ENCODE data around the gene FOXP2. TPM values are rescaled to one million over a fixed set of nuclear protein-coding genes. Genes with fewer than 3 reads are reported as not detected.

Gene FOXP2
- total RNA-seq, 2 donors from 2014 or later: 13.3 to 14.9 TPM

DNA sequence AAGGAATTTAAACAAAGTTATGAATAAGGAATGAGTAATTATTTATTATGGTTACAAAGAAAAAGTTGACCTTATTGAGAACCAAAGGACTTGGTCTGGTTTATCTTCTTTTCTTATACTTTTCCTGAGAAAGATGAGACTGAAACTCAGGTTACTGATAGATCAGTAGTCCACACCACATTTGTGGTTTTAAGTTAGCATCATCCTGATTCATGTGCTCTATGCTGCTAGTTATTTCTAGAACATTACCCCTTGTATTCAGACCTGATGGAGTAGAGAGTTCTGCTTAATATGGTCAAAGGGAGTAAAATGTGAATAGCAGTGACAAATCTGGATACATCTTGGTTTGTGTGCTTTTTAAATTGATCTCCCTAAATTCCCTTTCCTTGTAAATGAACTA, 63.8 kb downstream of the FOXP2 start:
- Mint-ChIP-seq H3K27me3 (ENCODE audit: insufficient read depth) (no peaks in the 10 kb centered on the region), H3K27ac (no peak overlapping the region), H3K36me3 (ENCODE audit: low read depth) (no peaks in the 10 kb centered on the region), H3K9me3 (peaks cover 3% of the 10 kb centered on the region), H3K4me3 (no peak overlapping the region), H3K4me1 (no peaks in the 10 kb centered on the region)
- Histone ChIP-seq H3K4me1 (ENCODE audit: control insufficient read depth, insufficient read depth, low read length) (no peaks in the 10 kb centered on the region), H3K9me3 (ENCODE audit: control insufficient read depth, low read length) (no peaks in the 10 kb centered on the region), H3K27ac (ENCODE audit: low read depth, low read length) (no peak overlapping the region), H3K4me3 (ENCODE audit: low read length) (no peak overlapping the region), H3K36me3 (ENCODE audit: control insufficient read depth, insufficient read depth, low read length) (no peaks in the 10 kb centered on the region), H3K27me3 (ENCODE audit: control insufficient read depth, insufficient read depth, low read length, poor library complexity, severe bottlenecking) (no peaks in the 10 kb centered on the region), H3K9ac (ENCODE audit: extremely low read depth, low read length, poor library complexity, severe bottlenecking) (no peak overlapping the region)
- TF ChIP-seq CTCF (conservative IDR thresholded peaks at IDR 0.05): no peak
- no peak for DNase-seq

DNA sequence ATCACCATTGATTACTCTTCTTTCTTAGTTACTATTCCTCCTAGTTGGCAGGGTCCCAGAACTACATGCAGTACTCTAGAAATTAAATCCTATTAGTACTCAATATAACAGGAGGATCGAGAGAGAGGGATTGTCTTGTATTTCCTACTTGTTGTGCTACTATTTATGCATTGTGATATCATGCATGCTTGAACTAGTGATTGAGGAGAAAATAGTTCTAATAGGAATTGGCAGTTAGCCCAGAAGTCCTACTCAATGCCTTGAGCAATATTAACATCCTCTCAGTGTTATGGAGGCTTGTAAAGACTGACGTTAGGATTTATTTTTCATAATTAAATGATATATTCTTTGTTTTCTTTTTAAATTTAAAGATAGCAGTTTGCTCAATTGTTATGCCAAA, 67.4 kb downstream of the FOXP2 start:
- WGBS, 2 experiments (ENCODE audit: insufficient coverage in 1 of 2, insufficient read length in 1 of 2): 84% methylated on average over 2 of the region's 2 CpGs; no CpG with 5 or more reads in 1 of the 2 experiments
- Mint-ChIP-seq H3K27ac (no peak overlapping the region), H3K9me3 (peaks cover 11% of the 10 kb centered on the region), H3K4me3 (no peak overlapping the region), H3K36me3 (ENCODE audit: low read depth) (peaks cover 5% of the 10 kb centered on the region), H3K27me3 (ENCODE audit: insufficient read depth) (no peaks in the 10 kb centered on the region), H3K4me1 (no peaks in the 10 kb centered on the region)
- Histone ChIP-seq H3K27me3 (ENCODE audit: control insufficient read depth, insufficient read depth, low read length, poor library complexity, severe bottlenecking) (no peaks in the 10 kb centered on the region), H3K4me1 (ENCODE audit: control insufficient read depth, insufficient read depth, low read length) (no peaks in the 10 kb centered on the region), H3K4me3 (ENCODE audit: low read length) (no peak overlapping the region), H3K36me3 (ENCODE audit: control insufficient read depth, insufficient read depth, low read length) (no peaks in the 10 kb centered on the region), H3K9me3 (ENCODE audit: control insufficient read depth, low read length) (peaks cover 7% of the 10 kb centered on the region), H3K9ac (ENCODE audit: extremely low read depth, low read length, poor library complexity, severe bottlenecking) (no peak overlapping the region), H3K27ac (ENCODE audit: low read depth, low read length) (no peak overlapping the region)
- no peak for DNase-seq
- TF ChIP-seq CTCF (conservative IDR thresholded peaks at IDR 0.05): no peak

GRCh38 chr7:114484226-114484625, 69.6 kb downstream of the FOXP2 start:
- Mint-ChIP-seq H3K27ac (no peak overlapping the region), H3K4me1 (no peaks in the 10 kb centered on the region), H3K27me3 (ENCODE audit: insufficient read depth) (no peaks in the 10 kb centered on the region), H3K9me3 (peaks cover 23% of the 10 kb centered on the region), H3K4me3 (no peak overlapping the region), H3K36me3 (ENCODE audit: low read depth) (peaks cover 12% of the 10 kb centered on the region)
- H3K27me3 ChIP-seq (ENCODE audit: control insufficient read depth, insufficient read depth, low read length, poor library complexity, severe bottlenecking): no peaks in the 10 kb centered on the region
- peaks cover 18% of the 10 kb centered on the region for H3K9me3 ChIP-seq (ENCODE audit: control insufficient read depth, low read length)
- no peak for TF ChIP-seq CTCF (conservative IDR thresholded peaks at IDR 0.05)
- 73% methylated on average over 2 of the region's 2 CpGs; no CpG with 5 or more reads in 1 of the 2 experiments for WGBS, 2 experiments (ENCODE audit: insufficient coverage in 1 of 2, insufficient read length in 1 of 2)
- H3K4me1 ChIP-seq (ENCODE audit: control insufficient read depth, insufficient read depth, low read length): no peaks in the 10 kb centered on the region
- no peak for DNase-seq
- no peaks in the 10 kb centered on the region for H3K36me3 ChIP-seq (ENCODE audit: control insufficient read depth, insufficient read depth, low read length)
- H3K9ac ChIP-seq (ENCODE audit: extremely low read depth, low read length, poor library complexity, severe bottlenecking): no peak overlapping the region
- no peak overlapping the region for H3K27ac ChIP-seq (ENCODE audit: low read depth, low read length)
- no peak overlapping the region for H3K4me3 ChIP-seq (ENCODE audit: low read length)

All from endodermal cell (in vitro differentiated cells).